Inferior parietal cortex (tissue), 1 donor: ENCODE data around the gene SLC9A8.
"Not testable (repeated sequence)": the region's sequence is repeated elsewhere in the genome, so short reads cannot be mapped to it uniquely, and the experiment has no call there.

Source experiments
- DNase-seq: peaks from one replicate; pipeline ENCODE4 v3.0.0-alpha.2; 2016; ENCODE audit errors: extremely low spot score

Gene SLC9A8

GRCh38 chr20:49850463-49851230, 38.0 kb downstream of the SLC9A8 start:
- DNase-seq, result no peak

DNA sequence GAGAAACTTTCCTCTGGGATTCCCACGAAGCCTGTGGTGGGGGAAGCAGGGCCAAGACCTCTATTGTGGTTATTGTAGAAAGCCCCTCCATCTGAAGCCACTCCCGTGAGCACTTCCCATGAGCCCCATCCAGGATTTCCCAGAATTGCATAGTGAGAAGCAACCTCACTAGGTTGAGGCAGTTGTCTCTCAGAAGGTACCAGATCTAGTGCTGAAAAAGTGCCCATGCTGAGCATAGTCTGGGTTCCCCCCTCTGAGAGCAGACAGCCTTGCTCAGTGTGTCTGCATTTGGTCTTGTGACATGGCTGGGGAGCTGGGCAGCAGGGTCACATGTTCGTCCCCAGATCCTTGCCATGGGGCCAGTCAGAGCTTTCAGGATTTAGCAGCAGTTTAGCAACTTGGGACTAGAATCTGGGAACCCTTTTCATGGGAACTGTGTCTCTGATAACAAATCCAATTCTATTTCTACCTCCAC, 38.6 kb downstream of the SLC9A8 start:
- DNase-seq, result peak; percentile 67

- DNase-seq, result no peak
Observed at GRCh38 chr20:49851991-49852390, 39.4 kb downstream of the SLC9A8 start.

DNA sequence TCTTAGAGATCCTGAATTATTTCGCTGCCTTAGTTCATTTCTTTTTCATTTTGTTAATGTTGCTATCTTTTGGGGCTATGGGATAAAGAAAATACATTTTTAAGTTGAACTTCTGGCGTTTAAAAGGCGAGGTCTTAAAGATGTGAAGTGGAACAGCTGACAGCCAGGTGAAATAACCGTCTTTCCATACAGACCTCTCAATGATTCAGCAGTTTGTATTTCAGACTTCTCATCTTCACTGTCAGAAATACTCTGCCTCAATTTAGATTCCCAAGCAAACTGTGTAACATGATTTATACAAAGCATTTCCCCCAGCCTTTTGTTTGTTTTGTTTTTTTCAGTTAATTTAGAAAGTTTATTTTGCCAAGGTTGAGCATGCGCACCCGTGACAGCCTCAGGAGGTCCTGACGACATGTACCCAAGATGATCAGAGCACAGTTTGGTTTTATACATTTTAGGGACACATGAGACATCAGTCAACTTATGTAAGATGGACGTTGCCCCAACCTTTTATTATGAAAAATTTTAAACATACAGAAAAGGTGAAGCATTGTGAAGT, 40.0 kb downstream of the SLC9A8 start:
- DNase-seq, result no peak

- DNase-seq, result no peak
Observed at GRCh38 chr20:49853640-49854039, 41.0 kb downstream of the SLC9A8 start.

DNA sequence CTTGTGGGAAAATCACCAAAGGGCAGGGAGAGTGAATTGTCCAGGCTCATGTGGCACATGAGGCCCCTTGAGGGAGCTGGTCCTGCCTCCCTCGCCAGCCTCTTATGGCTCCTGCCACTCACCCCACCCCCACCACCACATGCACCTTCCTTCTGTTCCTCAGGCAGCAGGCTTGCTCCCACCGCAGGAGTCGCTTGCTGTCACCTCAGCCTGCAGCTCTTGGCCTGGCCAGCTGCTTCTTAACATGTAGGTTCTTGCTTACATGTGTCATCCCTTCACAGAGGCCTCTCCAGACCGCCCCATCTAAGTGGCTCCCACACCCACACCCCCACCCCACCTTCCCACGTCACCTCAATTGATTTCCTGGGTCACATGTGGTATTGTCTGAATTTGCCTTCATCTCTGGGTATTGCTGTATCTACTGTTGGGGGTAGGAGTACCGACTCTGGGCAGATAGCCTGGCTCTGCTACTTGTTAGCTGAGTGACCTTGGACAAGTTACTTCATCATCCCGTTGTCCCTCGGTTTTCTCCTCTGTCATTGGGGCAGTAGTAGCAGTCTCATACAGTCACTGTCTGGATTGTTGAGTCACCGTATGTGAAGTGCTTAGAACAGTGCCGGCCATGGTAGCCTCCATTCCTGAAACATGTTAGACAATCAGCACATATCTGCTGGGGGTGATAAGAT, 41.7 kb downstream of the SLC9A8 start:
- DNase-seq, result no peak

GRCh38 chr20:49856904-49857303, 44.3 kb downstream of the SLC9A8 start:
- DNase-seq, result no peak

GRCh38 chr20:49858076-49858585, 45.5 kb downstream of the SLC9A8 start:
- DNase-seq, result no peak

GRCh38 chr20:49859011-49859410, 46.4 kb downstream of the SLC9A8 start:
- DNase-seq, result no peak

- DNase-seq, result no peak
Observed at GRCh38 chr20:49859807-49860206, 47.2 kb downstream of the SLC9A8 start.

GRCh38 chr20:49861232-49861631, 48.6 kb downstream of the SLC9A8 start:
- DNase-seq, result not testable (repeated sequence)

DNA sequence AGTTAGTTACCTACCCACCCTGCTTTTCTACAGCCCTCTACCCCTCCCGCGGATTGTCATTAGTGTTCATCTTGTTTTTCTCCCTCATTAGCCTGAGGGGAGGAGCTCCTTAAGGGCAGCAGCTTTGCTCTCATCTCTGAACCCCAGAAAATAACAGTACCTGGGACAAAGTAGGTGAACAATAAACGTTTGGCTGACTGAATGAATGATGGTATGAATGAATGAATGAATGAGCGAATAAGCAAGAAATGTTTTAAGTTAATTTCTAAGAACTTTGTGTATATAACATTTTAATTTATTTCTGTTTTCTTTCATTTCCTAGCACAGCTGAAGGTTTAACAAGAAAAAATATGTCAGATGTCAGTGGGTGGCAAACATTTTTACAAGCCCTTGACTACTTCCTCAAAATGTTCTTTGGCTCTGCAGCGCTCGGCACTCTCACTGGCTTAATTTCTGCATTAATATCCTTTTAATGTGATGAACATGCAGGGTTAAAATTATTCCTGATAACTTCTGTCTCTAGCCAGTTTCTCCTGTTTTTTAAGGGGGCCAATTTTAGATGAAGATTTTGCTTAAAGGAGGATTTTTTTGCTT, 50.1 kb downstream of the SLC9A8 start:
- no peak for DNase-seq

DNA sequence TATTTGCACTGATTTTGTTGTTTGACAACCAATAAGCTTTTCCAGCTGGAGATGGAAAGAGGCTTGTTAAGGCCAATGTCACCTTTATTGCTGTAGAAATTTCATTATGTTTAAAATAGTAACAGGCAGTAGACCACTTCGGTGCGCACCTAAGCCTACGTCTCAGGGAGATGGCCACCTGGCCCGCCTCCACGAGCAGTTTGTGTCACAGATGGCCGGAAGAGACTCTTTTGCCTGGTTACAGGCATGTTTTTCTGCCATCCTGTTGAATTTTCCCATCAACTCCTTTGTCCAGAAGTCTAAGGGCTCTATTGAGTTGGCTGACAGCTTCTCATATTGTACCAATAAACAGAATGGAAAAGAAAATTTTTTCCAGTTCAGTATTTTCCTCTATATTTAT, 51.0 kb downstream of the SLC9A8 start:
- DNase-seq, result no peak

DNA sequence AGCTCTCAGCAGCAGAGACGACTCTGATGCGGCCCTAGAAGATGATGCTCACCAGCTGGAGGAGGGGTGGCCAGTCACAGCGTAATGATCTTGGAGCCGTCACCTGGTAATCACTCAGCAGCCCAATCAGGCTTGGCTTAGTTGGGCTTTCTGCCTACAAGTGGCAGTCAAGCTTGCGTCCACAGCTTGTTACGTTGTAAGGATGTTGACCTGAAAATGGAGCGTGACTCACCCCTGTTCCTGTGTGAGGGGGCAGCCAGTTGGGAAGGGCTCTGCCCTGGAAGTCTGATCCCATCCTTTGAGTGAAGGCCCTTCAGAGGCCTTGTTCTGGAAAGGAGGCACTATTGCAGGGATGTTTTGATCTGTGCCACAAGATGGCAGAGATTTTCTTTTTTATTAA, 52.9 kb downstream of the SLC9A8 start:
- no peak for DNase-seq

DNA sequence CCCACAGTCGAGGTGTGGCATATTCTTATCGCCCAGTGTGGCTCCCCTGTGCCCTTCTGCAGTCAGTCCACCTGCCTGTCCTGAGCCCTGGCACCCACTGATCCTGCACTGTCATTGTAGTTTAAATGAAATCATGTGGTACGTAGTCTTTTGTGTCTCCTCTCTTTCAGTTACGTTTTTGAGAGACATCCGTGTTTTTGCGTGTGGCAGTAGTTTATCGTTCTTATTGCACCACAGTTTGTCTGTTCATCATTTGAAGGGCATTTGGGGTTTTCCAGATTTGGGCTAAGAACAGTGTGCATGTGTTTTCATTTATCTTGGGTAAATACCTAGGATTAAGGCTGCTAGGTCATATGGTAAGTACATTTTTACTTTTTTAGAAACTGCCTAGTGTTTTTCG, 53.4 kb downstream of the SLC9A8 start:
- no peak for DNase-seq

DNA sequence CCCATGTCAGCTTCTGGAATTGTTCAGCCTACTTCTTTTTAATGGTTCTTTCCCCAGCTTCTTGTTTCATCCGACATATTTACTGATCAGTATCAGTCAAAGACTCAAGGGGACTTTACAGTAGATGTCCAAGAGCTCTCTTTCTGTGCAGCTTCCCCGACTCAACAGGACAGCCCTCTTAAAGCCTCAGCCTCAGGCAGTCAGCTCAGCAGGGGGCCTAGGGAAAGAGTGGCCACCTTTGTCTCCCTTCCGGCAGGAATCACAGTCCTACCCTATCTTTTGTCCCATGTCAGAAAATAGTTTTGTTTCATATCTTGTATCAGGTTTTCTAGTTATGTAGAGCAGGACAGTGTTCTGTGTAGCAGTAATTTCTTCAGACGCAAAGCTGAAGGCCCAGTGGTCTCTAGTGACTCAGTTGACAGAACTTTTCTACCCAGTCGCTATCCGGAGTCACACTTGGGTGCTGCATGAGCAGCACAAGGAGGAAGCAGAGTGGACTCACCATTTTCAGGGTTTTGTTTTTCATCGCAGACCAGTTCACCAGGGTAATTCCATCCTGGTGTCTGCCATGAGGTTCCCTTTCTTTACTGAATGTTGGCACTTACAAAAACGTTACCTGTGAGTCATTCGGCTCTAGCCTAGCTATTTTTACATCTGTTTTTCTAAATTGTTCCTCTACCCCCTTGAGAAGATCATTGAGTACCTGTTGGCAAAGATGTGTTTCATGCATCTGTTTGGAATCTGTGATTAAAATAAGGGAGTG, 55.0 kb downstream of the SLC9A8 start:
- no peak for DNase-seq

DNA sequence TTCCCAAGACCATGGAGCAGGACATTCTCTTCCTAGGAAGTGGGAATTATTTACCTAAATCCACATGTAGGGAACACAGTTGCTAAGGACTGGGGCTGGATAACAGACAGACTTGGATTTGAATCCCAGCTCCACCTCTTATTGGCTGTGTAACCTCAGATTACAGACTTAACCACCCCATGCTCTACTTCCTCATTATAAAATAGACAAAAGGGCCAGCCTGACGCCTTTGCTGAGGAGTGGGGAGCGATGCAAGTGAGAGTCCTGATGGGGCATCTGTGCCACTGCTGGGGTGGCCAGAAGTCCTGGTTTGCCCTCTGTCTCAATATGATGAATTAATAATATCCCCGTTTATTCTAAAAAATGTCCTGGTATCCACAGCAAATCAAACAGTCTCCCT, 55.9 kb downstream of the SLC9A8 start:
- no peak for DNase-seq

GRCh38 chr20:49868964-49869363, 56.3 kb downstream of the SLC9A8 start:
- no peak for DNase-seq

DNA sequence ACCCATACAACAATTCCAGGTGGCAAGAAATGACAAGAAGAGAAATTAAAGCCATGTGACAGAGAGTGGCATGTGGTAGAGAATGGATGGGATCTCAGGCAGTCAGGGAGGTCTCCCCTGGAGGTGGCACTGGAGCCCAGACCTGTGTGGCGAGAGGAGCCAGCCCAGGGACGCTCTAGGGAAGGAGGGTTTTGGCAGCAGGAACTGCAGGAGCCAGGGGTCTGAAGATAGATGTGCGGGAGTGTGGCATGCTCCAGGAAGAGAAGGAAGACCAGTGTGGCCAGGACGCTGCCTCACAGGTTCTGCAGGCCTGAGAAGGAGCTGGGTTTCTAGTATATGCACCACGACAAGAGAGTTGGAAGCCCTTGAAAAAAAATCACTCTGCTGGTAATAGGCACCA, 57.6 kb downstream of the SLC9A8 start:
- no peak for DNase-seq

GRCh38 chr20:49871391-49871948, 58.8 kb downstream of the SLC9A8 start:
- DNase-seq, result no peak

- DNase-seq, result no peak
Observed at GRCh38 chr20:49872056-49872455, 59.4 kb downstream of the SLC9A8 start.
